HepG2 (cell line): Measurements from ENCODE around the gene RAD51C. TPM values are rescaled to one million over a fixed set of nuclear protein-coding genes. Genes with fewer than 3 reads are reported as not detected.

Experiments
- GLI4 ChIP-seq: sonication (generic); formaldehyde crosslinking; IDR thresholded peaks from 2 replicates; pipeline ENCODE4 v1.5.1; 2020; ENCODE audit warnings: missing genetic modification reagents, mild to moderate bottlenecking, moderate library complexity, borderline replicate concordance
- PHF8 ChIP-seq: sonication (generic); formaldehyde crosslinking; IDR thresholded peaks from 2 replicates; pipeline ENCODE4 v1.5.0; 2020; ENCODE audit warnings: missing genetic modification reagents
- POLR2AphosphoS5 ChIP-seq: IDR thresholded peaks from 2 replicates; pipeline ENCODE4 v1.6.1; 2012; ENCODE audit warnings: low read depth, low read length
- TOE1 ChIP-seq: sonication (generic); formaldehyde crosslinking; IDR thresholded peaks from 2 replicates; pipeline ENCODE4 v1.4.0; 2020; ENCODE audit warnings: mild to moderate bottlenecking, missing genetic modification reagents
- ZEB1 ChIP-seq: IDR thresholded peaks from 2 replicates; pipeline ENCODE4 v1.6.1; 2012; ENCODE audit warnings: mild to moderate bottlenecking, low read depth, inconsistent platforms; ENCODE audit not compliant: insufficient replicate concordance
- ZNF160 ChIP-seq: sonication (generic); formaldehyde crosslinking; IDR thresholded peaks from 2 replicates; pipeline ENCODE4 v1.8.0; 2022; ENCODE audit warnings: mild to moderate bottlenecking, inconsistent platforms, missing genetic modification reagents
- ZNF263 ChIP-seq: sonication (generic); formaldehyde crosslinking; IDR thresholded peaks from 2 replicates; pipeline ENCODE4 v1.4.0; 2020; ENCODE audit warnings: missing genetic modification reagents
- ZNF674 ChIP-seq: sonication (generic); formaldehyde crosslinking; IDR thresholded peaks from 2 replicates; pipeline ENCODE4 v1.5.0; 2020; ENCODE audit warnings: low read depth, mild to moderate bottlenecking, missing genetic modification reagents
- polyA plus RNA-seq, 8 experiments: library from polyadenylated mRNA; depleted of rRNA in 3 of 8; stranded (reverse) in 7 of 8; unstranded in 1 of 8; fragments of >200 nt; fragmentation: Illumina TruSeq in 4 of 8; extraction: Trizol in 4 of 8; gene quantifications; 2 replicates each; pipeline versions ENCODE4 v1.2.1 to v1.2.3, GENCODE V29; 2011 to 2016; ENCODE audit warnings: low read depth in 4 of 8, missing spikeins in 1 of 8, mixed read lengths in 1 of 8; ENCODE audit not compliant: insufficient read depth in 1 of 8
- total RNA-seq, 5 experiments: library from RNA; depleted of rRNA; stranded (reverse); fragments of >200 nt; fragmentation: Illumina TruSeq; extraction: Trizol; gene quantifications; 2 replicates each; pipeline ENCODE4 v1.2.3, GENCODE V29; 2016; ENCODE audit warnings: low read depth in 1 of 5
- TF ChIP-seq, protein P1 (sequence below): sonication (generic); formaldehyde crosslinking; IDR thresholded peaks from 2 replicates; pipeline ENCODE4 v1.4.0; 2020; ENCODE audit warnings: missing genetic modification reagents
- TF ChIP-seq, protein P2 (sequence below): sonication (generic); formaldehyde crosslinking; IDR thresholded peaks from 2 replicates; pipeline ENCODE4 v1.4.0; 2020; ENCODE audit warnings: mild to moderate bottlenecking, missing genetic modification reagents
- TF ChIP-seq, protein P3 (sequence below): sonication (generic); formaldehyde crosslinking; IDR thresholded peaks from 2 replicates; pipeline ENCODE4 v1.9.0; 2021; ENCODE audit warnings: mild to moderate bottlenecking, missing genetic modification reagents

Gene RAD51C
- total and polyA plus RNA-seq, 2 of the 13 experiments (the other 11 are each of a cell fraction or from before 2014, with no cell fraction given), result 38.5 to 106 TPM

DNA sequence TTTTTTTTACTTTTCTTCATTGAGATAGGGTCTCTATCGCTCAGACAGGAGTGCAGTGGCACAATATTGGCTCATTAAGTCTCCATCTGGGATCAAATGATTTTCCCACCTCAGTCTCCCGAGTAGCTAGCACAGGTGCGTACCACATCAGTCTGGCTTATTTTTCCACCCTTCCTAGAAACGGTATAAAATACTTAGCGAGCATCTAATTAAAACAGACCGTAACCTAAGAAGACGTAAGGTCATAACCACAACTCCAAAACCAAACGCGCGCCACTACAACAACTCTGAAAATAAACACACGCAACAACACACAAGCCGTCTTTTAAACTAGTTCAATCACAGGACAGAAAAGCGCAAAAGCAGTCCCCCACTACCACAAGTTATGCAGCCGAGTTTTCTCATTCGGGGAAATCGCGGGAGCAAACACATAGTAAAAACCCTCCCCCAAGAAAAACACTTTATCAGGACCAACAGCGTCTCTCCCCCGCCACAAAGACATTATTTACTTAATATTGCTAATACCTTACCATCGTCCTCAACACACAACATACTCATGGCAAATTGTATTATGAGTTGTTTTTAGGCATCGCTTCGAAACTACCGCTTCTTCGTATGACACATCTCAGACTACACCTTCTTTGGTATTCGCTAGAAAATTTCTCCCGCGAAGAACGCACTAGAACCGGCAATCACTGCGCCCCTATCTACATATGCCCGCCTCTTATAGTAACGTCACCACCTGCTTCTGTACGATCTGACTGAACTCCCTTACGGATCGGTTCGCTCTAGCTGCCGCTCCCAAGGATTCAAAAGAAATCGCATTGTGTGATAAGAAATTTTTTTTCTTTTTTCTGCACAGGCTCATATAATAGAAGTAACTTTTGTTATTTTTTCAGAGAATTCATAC, 33.3 kb upstream of the RAD51C start (continued):
- TF ChIP-seq, protein P1, sequence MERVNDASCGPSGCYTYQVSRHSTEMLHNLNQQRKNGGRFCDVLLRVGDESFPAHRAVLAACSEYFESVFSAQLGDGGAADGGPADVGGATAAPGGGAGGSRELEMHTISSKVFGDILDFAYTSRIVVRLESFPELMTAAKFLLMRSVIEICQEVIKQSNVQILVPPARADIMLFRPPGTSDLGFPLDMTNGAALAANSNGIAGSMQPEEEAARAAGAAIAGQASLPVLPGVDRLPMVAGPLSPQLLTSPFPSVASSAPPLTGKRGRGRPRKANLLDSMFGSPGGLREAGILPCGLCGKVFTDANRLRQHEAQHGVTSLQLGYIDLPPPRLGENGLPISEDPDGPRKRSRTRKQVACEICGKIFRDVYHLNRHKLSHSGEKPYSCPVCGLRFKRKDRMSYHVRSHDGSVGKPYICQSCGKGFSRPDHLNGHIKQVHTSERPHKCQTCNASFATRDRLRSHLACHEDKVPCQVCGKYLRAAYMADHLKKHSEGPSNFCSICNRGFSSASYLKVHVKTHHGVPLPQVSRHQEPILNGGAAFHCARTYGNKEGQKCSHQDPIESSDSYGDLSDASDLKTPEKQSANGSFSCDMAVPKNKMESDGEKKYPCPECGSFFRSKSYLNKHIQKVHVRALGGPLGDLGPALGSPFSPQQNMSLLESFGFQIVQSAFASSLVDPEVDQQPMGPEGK (CRISPR knock-in tag), result peak; percentile 97
- no peak for TF ChIP-seq ZNF674 (CRISPR knock-in tag)
- TF ChIP-seq PHF8 (CRISPR knock-in tag), result peak; percentile 45
- peak; percentile 99 for TF ChIP-seq TOE1 (CRISPR knock-in tag)
- TF ChIP-seq, protein P2, sequence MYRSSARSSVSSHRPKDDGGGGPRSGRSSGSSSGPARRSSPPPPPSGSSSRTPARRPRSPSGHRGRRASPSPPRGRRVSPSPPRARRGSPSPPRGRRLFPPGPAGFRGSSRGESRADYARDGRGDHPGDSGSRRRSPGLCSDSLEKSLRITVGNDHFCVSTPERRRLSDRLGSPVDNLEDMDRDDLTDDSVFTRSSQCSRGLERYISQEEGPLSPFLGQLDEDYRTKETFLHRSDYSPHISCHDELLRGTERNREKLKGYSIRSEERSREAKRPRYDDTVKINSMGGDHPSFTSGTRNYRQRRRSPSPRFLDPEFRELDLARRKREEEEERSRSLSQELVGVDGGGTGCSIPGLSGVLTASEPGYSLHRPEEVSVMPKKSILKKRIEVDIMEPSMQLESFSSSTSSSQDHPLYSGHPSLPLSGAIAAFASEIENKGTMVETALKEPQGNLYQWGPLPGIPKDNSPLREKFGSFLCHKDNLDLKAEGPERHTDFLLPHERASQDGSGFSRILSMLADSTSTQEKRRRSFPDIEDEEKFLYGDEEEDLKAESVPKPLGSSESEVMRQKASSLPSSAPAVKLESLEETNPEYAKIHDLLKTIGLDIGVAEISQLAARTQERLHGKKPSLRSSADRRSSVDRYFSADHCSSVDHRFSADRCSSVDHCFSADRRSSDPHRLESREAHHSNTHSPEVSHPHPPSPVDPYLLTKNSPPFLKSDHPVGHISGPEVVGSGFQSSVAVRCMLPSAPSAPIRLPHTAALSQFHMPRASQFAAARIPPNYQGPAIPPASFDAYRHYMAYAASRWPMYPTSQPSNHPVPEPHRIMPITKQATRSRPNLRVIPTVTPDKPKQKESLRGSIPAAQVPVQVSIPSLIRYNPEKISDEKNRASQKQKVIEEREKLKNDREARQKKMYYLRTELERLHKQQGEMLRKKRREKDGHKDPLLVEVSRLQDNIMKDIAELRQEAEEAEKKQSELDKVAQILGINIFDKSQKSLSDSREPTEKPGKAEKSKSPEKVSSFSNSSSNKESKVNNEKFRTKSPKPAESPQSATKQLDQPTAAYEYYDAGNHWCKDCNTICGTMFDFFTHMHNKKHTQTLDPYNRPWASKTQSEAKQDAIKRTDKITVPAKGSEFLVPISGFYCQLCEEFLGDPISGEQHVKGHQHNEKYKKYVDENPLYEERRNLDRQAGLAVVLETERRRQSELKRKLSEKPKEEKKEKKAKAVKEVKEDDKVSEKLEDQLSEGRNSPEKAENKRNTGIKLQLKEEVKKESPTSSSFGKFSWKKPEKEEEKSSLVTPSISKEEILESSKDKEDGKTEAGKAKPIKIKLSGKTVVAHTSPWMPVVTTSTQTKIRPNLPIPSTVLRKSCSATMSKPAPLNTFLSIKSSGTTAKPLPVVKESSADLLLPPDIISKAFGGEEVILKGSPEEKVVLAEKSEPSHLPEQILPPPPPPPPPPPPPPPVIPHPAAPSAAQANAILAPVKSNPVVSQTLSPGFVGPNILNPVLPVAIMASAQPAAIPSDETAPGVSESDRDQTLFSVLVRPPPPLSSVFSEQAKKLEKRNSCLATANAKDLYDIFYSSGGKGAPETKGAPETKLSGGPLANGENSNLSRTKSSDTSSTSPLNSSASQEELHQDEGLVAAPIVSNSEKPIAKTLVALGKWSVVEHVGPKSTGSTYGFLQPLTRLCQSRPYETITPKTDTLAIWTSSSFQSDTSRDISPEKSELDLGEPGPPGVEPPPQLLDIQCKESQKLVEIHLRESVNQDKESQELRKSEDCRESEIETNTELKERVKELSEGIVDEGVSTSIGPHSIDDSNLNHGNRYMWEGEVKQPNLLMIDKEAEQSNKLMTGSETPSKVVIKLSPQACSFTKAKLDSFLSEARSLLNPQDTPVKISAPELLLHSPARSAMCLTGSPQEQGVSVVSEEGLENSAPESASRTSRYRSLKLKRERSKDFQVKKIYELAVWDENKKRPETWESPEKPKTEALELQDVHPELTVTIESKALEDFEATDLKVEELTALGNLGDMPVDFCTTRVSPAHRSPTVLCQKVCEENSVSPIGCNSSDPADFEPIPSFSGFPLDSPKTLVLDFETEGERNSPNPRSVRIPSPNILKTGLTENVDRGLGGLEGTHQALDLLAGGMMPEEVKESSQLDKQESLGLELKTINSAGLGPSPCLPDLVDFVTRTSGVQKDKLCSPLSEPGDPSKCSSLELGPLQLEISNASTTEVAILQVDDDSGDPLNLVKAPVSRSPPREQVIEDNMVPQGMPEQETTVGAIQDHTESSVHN (CRISPR knock-in tag), result no peak
- TF ChIP-seq GLI4 (CRISPR knock-in tag), result peak; percentile 57; the same call in 1 of the 2 replicates
- TF ChIP-seq POLR2AphosphoS5, result peak; percentile 100
- TF ChIP-seq ZNF160, result peak; percentile 74; the same call in 1 of the 2 replicates
- TF ChIP-seq ZEB1, result peak; percentile 90
- TF ChIP-seq, protein P3, sequence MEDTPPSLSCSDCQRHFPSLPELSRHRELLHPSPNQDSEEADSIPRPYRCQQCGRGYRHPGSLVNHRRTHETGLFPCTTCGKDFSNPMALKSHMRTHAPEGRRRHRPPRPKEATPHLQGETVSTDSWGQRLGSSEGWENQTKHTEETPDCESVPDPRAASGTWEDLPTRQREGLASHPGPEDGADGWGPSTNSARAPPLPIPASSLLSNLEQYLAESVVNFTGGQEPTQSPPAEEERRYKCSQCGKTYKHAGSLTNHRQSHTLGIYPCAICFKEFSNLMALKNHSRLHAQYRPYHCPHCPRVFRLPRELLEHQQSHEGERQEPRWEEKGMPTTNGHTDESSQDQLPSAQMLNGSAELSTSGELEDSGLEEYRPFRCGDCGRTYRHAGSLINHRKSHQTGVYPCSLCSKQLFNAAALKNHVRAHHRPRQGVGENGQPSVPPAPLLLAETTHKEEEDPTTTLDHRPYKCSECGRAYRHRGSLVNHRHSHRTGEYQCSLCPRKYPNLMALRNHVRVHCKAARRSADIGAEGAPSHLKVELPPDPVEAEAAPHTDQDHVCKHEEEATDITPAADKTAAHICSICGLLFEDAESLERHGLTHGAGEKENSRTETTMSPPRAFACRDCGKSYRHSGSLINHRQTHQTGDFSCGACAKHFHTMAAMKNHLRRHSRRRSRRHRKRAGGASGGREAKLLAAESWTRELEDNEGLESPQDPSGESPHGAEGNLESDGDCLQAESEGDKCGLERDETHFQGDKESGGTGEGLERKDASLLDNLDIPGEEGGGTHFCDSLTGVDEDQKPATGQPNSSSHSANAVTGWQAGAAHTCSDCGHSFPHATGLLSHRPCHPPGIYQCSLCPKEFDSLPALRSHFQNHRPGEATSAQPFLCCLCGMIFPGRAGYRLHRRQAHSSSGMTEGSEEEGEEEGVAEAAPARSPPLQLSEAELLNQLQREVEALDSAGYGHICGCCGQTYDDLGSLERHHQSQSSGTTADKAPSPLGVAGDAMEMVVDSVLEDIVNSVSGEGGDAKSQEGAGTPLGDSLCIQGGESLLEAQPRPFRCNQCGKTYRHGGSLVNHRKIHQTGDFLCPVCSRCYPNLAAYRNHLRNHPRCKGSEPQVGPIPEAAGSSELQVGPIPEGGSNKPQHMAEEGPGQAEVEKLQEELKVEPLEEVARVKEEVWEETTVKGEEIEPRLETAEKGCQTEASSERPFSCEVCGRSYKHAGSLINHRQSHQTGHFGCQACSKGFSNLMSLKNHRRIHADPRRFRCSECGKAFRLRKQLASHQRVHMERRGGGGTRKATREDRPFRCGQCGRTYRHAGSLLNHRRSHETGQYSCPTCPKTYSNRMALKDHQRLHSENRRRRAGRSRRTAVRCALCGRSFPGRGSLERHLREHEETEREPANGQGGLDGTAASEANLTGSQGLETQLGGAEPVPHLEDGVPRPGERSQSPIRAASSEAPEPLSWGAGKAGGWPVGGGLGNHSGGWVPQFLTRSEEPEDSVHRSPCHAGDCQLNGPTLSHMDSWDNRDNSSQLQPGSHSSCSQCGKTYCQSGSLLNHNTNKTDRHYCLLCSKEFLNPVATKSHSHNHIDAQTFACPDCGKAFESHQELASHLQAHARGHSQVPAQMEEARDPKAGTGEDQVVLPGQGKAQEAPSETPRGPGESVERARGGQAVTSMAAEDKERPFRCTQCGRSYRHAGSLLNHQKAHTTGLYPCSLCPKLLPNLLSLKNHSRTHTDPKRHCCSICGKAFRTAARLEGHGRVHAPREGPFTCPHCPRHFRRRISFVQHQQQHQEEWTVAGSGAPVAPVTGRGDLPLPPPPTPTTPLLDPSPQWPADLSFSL (CRISPR knock-in tag), result peak; percentile 89
- TF ChIP-seq ZNF263 (CRISPR knock-in tag), result peak; percentile 62; the same call in 1 of the 2 replicates
